ENCODE data around the gene CSNK2A3. TPM values are rescaled to one million over a fixed set of nuclear protein-coding genes. Genes with fewer than 3 reads are reported as not detected.

CSNK2A3 gene
- total RNA-seq, 1 donor from 2014 or later: 0.62 TPM

DNA sequence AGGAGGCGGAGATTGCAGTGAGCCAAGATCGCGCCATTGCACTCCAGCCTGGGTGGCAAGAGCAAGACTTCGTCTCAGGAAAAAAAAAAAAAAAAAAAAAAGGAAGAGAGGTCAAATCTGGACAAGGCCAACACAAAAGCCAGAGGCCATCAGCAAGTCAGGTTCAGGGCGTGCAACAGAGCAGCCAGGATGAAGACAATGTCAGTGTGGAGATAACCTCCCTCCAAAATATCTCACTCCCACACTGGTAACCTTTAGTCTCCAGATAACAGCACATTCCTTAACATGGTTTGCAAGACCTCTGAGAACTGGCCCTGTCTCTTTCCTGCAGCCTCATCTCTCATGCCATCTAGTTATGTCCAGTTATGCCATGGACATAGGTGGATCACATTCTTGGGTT is 4.7 kb downstream of the CSNK2A3 start:
- no peak for ATAC-seq
- DNase-seq (ENCODE audit: missing footprints): no peak
- intact Hi-C loops (cut with DNase I): no loop called here

DNA sequence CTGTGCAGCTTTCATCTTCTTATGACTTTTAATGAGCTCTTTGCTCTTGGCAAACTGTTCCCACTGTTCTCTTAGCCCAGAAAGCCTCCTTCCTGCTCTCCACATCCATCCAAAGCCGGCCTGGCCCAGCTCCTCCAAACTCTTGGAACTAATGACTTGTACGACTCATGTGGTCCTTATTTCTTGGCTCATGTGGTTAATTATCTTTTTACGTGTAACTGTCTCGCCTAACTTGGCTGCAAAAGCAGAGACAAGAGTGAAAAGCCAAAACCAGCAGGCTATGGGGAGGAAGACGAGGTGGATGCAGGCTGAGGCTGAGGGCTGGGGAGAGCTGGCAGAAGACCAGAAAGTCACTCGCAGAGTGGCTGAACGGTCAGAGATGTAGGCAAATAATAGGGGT is 5.5 kb downstream of the CSNK2A3 start:
- peak; percentile 58 for ATAC-seq
- peak; percentile 76 for DNase-seq (ENCODE audit: missing footprints)
- intact Hi-C loops (cut with DNase I): no loop called here

DNA sequence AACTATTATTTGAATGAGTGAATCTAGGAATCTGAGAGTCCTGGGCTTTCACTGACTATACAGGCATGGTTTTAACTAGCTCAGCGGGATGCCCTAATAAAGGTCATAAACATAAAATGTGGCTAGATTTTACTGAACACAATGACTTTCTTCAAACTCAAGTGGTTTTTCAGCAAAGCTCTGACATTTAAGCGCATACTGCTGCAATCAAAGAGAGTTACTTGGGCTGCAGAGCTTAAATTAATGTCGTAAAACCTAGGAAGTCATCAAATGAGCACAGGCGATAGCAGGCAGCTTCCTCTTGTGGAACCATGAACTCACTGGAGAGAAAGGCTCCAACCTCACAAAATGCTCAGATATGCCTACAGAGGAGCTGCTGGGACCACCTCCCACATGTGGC is 6.7 kb downstream of the CSNK2A3 start:
- ATAC-seq (no peak), DNase-seq (ENCODE audit: missing footprints) (no peak)
- intact Hi-C loops (cut with DNase I): no loop called here

DNA sequence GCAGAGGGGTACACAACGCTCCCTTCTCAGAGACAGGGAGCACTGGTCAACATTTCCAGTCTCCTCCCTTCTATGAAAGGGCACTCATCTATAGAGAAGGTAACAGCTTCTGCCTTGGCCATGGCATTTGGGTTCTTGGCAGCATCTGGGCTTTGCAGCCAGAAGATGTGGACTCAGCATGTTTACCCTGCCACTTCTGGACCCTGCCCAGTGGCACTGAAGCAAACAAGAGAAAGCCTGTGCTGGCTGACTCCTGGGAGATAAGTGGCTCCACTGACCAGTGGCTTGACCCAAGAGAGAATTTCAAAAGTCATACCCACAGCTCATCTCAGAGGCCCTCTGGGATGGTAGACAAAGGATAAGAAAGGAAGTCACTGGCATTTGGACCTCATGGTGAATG is 8.0 kb downstream of the CSNK2A3 start:
- intact Hi-C loops (cut with DNase I): no loop called here
- DNase-seq (ENCODE audit: missing footprints) (no peak), ATAC-seq (no peak)

DNA sequence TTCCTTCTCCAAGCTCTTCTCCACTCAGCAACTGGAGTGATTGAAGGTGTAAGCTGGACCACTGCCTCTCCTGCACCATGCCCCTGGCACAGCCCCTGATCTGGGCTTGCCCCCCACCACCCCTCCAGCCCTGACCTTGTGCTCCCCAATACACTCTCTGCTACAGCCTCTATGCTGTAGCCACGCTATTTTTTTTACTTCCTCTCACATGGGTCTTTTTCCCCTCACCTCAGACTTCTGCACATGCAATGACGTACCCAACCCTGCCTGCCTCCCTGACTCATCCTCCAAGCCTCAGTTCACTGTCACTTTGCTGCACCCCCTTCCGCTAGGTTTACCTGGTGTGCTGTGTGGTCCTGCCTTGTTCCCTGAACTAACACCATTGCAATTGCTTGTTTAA is 9.0 kb downstream of the CSNK2A3 start:
- intact Hi-C loops (cut with DNase I): no loop called here
- no peak for ATAC-seq
- DNase-seq (ENCODE audit: missing footprints): no peak

DNA sequence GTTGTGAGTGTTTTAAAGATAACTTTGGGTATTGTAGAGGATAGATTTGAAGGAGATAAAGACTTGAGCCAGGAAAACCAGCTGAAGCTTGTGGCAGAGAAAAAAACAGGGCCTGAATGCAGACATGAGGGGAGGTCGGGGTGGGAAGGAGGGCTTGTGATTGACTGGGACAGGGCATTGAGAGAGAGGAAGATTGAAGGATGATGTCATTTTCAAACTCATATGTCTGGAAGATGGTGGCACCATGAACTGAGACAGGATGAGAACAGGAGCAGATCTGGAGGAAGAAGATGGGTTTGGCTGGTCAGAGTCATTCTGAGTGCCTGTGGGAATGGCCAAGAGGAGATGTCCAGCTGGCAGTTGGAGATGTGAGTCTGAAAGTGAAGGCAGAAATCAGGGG is 14.7 kb downstream of the CSNK2A3 start:
- ATAC-seq (no peak), DNase-seq (ENCODE audit: missing footprints) (no peak)
- intact Hi-C loops (cut with DNase I): no loop called here

DNA sequence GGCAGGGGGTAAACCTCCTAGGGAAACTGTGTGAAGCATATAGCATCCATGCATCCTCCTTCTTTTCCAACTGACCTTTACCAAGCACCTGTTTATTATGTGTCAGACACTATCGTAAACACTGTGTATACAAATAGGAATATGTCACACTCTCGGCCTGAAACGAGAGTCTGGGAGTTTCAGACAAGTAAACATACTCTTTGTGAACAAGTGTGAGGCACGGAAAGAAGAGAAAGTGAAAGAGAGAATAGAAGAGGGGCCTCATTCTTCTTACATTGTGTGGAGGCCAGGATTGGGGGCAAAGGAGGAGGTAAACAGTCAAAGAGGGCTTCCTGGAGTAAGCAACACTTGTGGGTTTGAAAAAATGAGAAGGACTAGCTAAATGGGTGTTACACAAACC is 16.4 kb downstream of the CSNK2A3 start:
- ATAC-seq: no peak
- DNase-seq (ENCODE audit: missing footprints): no peak
- intact Hi-C loops (cut with DNase I): no loop called here

DNA sequence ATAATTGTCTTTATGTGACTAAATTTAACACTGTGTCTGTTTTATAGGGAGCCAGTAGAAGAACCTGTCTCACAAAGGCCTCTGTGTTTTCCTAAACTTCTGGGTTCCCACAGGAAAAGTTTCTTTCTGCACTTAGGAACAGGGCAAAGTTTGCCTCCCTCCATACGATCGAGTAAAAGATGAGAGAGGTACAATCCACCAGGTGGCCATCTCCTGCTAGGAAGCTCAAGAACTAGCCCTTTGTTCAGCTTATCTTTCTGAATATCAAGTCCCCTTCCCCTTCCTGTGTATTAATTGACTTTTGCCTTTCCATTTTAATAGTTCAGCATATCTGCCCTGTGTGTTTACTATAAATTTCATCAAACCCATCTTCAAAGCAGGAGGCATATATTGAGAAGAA is 18.0 kb downstream of the CSNK2A3 start:
- ATAC-seq: no peak
- DNase-seq (ENCODE audit: missing footprints): no peak
- intact Hi-C loops (cut with DNase I): no loop called here

DNA sequence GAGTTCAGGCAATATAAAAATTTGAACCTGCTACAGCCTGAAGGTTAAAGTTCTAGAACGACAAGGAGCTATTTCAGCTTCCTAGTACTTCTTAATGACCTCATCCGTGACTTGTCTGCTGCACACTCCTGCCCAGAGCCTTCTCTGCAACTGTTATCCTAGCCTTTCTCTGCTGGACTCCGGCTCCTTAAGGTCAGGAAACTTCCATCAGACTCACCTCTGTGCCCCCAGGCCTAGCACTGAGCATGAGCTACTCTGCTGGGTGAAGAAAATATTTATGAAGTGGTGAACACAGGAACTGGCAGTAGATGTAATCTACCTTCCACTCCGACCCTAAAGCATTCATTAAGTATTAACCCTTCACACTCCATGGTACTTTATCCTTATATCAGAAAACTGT is 18.4 kb downstream of the CSNK2A3 start:
- ATAC-seq (no peak), DNase-seq (ENCODE audit: missing footprints) (no peak)
- intact Hi-C loops (cut with DNase I): no loop called here

DNA sequence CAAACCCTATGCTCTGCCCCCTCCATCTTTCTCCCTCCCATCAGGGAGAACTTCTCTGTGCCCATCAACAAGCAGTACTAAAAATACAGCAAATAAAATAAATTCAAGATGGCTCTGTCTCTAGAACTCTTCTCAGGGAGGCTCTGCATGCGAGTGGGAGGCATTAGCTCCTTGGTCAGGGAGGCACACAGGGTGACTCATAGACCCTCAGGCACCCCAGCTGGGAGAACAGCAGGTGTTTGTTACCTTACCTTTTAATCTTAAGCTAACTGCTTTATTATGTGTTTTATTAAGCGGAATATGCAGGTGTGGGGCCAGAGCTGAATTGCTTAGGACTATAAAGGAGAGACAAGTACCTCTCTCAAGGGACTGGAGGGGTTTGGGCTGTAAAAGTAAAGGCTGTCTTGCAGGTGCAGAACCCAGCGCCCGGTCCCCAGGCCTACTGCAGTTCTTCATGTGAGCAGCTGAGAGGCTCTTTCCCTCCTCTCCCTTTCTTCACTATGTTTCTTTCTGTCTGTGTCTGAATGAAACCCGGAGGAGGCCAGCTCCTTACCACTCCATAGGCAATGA is 20.8 kb downstream of the CSNK2A3 start:
- intact Hi-C loops (cut with DNase I): no loop called here
- DNase-seq (ENCODE audit: missing footprints) (no peak), ATAC-seq (no peak)

DNA sequence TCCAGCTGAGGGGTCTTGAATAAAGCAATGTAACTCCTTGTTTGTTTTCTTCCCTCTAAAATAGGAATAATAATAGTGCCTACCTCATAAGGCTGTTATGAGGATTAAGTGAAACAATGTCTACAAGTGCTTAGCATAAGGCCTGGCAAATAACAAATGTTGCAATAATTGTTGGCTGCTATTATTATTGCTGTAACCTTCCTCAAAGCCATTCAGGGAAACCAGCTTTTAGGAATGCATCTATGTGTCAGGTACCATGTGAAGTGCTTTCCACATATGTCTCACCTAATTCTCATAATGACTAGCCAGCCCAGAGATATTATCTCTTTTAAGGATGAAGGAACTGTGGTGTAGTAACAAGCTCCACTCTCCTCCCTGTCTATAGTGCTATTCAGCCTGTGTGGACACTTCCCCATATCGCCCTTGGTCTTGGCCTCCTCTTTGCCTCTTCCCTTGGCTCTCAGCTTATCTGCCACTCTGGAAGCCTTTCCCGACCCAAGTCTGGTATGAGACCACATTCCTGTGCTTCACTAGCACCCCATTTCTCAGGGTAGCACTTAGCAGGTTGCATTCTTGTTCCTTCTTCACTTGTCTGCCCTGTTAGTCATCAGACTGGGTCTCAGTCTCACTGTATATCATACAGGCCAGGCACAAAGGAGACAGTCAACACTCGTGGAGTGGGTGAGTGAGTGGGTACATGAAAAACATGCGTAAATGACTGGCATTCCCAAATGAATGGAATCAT is 23.8 kb downstream of the CSNK2A3 start:
- intact Hi-C loops (cut with DNase I): no loop called here
- peak; percentile 65 for ATAC-seq
- DNase-seq (ENCODE audit: missing footprints): no peak

DNA sequence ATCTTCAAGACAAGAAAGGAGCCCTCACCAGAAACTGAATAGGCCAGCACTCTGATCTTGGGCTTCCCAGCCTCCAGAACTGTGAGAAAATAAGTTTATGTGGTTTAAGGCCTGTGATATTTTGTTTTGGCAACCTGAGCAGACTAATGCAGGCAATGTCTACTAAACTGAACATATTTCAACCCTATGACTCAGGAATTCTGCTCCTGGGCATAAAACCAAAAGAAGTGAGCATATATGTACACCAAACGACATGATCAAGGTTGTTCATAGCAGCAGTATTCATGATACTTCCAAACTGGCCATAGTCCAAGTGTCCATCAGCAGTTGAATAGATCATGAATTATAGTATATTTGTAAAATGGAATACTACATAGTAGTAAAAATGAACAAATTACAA is 29.0 kb downstream of the CSNK2A3 start:
- intact Hi-C loops (cut with DNase I): no loop called here
- DNase-seq (ENCODE audit: missing footprints) (no peak), ATAC-seq (no peak)

DNA sequence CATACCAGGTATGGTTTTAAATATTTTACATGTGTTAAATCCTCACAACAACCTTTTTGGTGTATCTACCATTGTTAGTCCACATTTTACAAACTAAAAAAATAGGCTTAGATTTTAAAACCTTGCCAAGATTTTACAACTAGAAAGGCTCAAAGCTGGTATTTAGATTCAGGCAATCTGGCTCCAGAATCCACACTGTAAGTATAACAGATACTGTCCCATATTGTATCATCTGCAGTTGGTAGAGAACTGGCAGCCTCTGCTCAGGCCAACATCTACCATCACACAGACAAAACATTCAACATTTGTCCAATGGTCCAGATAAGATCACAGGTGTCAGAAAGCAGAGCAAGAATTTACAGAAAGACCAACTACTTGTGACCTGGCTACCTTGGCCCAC is 30.9 kb downstream of the CSNK2A3 start:
- ATAC-seq (no peak), DNase-seq (ENCODE audit: missing footprints) (no peak)
- intact Hi-C loops (cut with DNase I): no loop called here

DNA sequence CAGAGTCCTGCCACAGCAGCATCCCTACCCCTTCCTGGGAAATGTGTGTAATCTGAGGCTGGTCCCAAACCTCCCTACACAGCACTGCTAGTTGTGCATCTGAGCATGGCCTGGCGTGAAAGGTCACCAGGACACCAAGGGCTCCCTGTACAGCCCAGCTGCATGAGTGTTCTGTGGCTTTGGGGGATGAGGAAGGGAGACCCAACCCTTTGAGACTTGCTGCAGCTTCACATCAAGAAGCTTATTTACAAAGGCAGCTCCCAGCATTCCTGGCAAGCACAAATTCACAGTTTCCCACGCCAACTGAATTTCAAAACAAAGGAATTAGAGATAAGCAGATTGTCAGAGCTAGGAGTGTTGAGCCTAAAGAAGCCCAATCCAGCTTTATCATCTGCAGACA is 32.2 kb downstream of the CSNK2A3 start:
- no peak for ATAC-seq
- intact Hi-C loops (cut with DNase I): no loop called here
- no peak for DNase-seq (ENCODE audit: missing footprints)

DNA sequence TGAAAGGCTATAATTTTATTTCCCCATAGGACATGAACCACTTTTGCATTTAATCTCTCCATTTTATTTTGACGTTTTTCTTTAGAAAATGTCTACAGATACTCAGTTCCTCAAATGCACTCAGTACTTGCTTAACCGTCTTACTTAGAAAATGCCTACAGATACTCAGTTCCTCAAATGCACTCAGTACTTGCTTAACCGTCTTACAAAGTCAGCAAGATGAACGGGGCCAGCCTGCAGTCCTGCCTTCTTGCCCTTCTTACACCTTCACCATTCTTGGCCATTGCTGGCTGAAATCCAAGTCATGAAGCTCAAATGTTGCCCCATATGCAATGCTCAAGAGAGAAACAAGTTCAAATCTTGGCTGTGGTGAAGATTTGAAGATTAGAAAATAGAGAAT is 34.1 kb downstream of the CSNK2A3 start:
- no peak for ATAC-seq
- intact Hi-C loops (cut with DNase I): no loop called here
- DNase-seq (ENCODE audit: missing footprints): no peak

DNA sequence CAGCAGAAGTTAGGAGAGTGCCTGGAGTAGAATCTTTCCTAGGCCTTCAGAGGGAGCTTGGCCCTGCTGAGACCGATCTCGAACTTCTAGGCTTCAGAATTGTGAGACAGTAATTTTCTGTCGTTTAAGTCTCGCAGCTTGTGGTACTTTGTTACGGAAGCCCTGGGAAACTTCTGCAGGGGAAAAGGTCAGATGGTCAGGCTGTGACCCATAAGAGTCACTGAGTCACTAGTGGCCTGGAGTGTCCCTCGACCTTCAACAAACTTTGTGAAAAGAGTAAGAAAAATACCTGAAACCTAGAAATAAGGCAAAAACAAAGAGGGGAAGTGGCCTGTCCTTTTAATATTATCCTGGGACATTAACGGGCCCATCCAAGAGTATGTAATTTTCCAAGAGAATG is 34.6 kb downstream of the CSNK2A3 start:
- no peak for ATAC-seq
- DNase-seq (ENCODE audit: missing footprints): no peak
- intact Hi-C loops (cut with DNase I): no loop called here

DNA sequence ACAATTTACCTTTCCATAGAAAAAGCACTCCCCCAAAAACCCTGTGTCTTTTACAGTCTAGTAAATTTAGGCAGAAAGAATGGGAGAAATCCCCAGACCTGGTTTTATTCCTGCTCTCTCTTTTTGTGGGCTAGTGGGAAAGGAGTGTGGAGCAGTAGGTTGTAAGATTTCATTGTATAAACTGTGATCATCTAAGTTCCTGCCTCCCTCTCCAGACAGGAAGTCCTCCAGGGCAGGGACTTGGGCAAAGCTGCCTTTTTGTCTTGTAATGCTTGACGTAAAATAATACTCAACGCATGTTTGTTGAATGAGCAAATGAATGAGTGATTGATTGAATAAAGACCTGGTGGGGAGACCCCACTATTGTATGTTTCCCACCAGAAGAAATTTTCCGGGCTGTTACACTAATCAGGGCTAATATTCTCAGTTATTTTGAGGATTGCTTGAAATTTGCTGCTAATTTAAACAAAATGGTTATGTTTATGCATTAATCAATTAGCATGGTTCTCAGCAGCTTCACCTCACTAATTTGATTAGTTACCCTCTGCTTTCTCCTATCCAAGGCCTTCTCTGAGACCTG is 36.3 kb downstream of the CSNK2A3 start:
- intact Hi-C loops (cut with DNase I): no loop called here
- DNase-seq (ENCODE audit: missing footprints): no peak
- no peak for ATAC-seq

DNA sequence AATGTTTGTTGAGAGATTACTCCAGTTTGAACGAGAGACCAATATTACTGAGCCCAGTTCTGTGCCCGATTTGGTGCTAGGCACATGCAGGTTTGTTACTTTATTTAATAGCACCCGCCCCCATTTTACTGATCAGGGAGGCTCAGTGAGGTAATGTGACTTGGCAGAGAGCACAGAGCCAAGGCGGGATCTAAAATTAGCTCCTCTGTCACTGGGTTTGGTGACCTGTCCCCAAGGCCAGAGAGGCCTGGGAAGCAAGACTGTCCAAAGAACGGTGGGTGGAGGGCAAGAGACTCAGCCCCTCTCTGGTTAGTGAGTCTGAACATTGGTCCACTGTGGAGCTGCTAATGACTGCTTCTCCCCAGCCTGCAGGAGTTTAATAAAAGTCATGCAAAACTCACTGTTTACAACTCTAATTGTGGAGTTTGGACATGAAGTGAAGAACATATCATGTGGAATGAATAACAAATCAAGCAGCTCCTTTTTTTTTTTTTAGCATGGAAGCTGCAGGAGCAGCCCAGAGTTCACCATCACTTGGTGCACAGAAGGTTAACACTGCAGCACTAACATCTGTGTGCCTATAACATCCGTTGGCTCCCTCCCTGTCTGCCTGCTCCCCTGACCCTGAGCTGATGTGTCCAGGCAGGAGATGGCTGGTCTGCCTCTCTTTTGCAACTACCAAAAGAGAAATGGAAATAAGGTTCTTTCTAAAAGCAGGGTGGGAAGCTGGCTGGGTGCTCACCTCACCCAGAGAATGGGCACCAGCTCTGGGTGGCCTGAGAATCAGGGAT is 39.0 kb downstream of the CSNK2A3 start:
- intact Hi-C loops (cut with DNase I): no loop called here
- peak; percentile 90 for ATAC-seq
- DNase-seq (ENCODE audit: missing footprints): no peak

DNA sequence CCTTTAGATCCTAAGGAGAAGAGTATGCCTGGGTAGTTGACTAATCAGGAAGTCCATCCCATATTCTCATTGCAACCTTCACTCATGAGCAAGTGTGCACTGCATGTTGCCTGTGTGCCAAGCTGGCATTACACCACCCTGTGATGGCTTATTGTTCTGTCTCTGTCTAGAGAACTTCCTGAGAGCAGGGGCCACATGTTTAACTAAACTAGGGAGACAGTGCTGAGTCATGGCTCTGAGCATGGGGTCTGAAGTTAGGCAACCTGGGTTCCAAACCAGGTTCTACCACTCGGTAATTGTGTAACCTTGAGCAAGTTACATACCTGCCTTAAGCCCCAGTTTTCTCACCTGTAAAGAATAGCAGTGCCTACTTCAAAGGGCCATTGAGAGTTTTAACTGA is 39.6 kb downstream of the CSNK2A3 start:
- intact Hi-C loops (cut with DNase I): no loop called here
- no peak for DNase-seq (ENCODE audit: missing footprints)
- no peak for ATAC-seq

DNA sequence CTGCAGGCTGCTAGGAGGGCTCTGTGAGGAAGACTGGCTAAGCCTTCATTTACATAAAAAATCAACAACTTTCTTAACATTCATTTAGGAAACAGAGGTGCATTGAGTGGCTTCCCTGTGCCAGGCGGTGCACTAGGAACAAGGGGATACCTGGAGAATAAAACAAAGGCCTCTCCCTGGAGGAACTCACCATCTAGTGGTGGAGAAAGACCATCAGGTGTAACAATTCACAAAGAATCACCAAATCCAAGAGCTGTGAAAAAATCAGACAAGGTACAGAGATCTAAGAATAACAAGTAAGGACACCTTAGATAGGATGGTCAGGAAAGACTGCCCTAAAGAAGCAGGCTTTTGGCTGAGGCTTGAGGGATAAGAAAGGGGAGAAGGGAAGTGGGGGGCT is 40.3 kb downstream of the CSNK2A3 start:
- ATAC-seq (no peak), DNase-seq (ENCODE audit: missing footprints) (no peak)
- intact Hi-C loops (cut with DNase I): no loop called here

Data from Right ventricle myocardium inferior (tissue), 1 donor.